GM21447 (cell line): ENCODE data around the gene ATP2B1.

Experiments
- ATAC-seq: cut with Tn5 transposase; IDR thresholded peaks from one replicate; pipeline ENCODE4 v1.9.1; 2021; ENCODE audit not compliant: unreplicated experiment

Gene ATP2B1

DNA sequence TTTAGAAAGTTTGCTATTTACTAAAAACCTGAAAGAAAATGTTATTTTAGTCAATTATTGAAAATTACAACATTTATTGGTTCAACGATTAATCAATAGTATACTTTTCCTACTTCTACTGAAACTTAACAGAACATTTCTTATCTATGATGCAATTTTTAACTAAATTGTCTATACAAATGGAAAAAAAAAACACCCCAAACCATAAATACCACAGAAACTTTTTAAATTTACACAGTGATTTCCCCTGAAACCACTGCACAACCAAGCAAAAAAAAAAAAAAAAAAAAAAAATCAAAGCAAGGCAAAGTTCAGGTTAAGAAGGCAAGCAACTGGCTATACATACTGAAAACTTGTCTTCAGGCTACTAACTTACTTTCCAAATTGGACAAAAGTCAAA lies 110.9 kb downstream of the ATP2B1 start:
- peak; percentile 65 for ATAC-seq

DNA sequence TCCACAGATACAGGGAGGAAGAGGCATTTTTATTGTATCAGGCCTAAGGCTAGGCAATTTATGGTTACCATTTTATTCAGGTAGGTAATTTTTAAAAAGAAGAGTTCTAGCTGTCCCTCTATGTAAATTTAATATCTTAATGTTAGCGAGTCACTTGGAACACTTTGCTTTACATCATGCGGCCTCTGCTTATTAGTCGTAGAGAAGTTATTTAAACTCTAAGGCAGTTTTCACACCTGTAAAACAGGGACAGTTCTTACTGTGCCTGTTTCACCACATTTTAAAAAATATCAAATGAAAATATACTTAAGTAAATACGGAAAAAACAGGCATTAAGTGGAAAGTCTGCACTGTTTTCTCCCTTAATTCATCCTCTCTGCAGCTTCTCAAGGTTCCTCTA lies 111.4 kb downstream of the ATP2B1 start:
- no peak for ATAC-seq

DNA sequence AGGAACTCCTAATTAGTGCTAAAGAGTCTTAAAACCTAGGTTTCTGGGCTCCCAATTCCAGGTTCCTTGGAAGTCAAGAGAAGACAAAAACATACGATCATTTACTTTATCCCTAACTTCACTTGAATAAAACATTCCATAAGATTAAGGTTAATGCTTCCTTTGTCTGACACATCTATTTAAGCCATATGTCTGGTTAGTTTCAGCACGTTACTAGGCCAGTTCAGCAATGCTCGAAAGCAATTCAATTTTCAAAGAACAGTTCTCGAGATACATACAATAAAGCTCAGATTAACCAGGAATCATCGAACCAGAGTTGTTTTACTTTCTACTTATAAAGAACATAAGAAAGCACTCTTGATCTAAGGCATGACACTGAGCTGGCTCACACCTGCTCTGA lies 114.8 kb downstream of the ATP2B1 start:
- ATAC-seq, result no peak

DNA sequence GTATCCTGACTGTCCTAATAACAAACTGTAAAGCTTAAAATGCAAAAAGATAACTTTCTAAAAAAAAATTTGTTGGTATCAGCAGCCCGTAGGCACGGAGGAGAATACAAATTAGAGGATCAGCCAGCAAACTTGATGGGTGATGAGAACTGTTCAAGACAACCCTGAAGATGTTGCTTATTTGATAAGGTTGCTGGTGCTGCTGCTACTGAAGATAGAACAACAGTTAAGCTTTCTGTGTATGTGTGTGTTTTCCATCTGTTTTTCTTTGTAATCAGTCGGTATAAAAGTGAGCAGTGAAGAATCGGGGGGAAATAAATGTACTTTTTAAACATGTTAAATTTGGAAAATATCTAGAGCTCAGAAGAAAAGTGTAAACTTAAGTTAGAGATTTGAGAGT lies 115.4 kb downstream of the ATP2B1 start:
- no peak for ATAC-seq

DNA sequence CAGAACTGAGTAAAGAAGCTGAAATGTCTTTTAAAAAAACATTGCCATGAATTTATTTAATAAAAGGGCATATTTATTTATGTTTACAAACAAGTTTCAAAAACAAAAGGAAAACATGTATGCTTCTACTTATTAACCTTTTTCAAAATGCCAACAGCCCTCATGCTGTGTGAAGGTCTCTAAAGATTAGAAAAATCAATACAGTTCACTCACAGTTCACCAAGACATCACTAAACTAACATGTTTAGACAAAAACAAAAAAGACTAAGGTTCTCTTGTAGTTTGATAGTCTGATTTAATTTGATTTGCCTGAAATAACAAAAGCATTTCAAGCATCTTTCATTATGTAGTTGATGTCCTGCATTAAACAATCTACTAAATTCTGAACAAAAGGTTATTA lies 118.9 kb downstream of the ATP2B1 start:
- no peak for ATAC-seq

DNA sequence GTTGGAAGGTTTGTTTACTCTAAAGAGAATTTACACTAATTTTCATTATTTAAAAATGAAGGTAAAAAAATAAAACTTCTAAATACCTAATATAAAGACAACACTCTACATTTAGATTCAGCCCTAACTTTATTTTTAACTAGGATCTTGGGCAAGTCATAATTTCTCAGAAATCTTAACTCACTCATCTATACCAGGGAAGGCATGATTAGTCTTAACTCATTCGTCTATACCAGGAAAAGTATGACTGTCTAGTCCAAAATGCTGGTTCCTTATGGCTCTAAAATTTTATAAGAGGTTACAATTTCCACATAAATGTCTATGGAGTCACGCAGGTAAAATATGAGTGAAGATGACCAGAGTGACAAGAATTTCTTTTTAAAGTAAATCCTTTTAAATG lies 130.1 kb downstream of the ATP2B1 start:
- ATAC-seq, result no peak

DNA sequence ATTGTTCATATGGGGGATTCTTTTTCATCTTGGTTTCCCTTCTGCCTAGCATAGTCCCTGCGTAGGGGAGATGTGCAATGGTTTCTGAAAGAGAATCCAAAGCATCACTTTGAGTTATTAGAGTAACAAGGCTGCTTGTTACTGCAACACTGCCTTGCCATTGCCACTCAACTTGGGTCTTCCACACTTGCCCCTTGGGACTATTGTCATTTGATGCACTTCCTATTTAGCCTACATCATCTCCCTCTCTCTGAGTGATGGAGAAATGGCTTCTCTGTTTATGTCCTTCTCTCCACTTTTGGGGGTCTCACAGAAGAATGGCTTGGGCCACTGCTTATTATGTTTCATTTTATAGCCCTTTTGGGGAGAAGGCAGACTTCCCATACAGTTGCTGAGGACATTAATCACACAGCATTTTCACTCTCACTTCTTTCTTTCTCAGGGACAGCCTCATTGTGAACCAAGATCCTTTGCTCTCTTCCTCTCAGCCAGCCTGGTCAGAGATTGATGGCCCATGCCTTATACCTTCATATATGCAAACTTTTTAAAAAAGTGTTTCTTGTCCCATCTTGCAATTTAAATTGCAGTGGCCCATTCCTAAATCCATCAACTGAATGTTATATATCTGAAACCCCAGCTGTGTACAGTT lies 131.9 kb downstream of the ATP2B1 start:
- ATAC-seq, result no peak

DNA sequence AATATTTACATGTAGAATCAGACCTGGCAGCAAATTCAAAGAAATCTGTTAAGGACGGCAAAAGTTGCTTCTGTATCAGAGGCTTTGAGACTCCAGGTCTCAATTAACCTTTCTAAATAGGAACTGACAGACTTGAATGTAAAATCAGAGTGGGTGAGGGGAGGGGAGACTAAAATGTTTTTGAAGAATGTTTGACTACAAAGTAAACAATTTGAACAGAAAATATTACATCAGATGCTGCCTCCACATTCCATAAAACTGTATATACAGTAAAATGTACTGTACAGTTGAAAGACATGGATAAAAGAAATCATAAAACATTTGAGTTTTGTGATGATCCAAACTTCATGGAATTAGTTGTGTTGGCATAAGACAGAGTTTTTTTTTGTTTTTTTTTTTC lies 133.3 kb downstream of the ATP2B1 start:
- ATAC-seq, result no peak

DNA sequence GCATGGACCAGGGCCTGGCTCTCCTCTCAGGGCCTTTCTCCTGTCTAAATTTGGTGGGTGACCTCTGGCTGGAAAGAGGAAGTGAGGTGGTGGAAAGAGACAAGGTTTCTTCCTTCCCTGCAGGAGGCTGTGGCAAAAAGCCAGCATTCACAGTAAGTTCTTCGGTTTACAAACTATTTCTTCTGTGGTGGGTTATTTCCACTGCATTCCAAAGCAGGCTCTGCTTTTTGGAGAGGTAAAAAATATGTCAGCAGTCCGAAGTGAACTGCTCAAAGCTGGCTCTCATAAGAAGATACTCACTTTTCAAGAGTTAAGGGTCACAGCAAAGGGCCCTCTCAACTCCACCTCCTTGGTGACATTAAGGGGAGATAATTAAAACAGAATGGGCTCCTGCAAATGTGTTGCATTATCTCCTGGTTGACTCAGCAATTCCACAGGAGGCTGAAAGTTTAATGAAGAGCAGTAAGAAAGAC lies 133.9 kb downstream of the ATP2B1 start:
- no peak for ATAC-seq

DNA sequence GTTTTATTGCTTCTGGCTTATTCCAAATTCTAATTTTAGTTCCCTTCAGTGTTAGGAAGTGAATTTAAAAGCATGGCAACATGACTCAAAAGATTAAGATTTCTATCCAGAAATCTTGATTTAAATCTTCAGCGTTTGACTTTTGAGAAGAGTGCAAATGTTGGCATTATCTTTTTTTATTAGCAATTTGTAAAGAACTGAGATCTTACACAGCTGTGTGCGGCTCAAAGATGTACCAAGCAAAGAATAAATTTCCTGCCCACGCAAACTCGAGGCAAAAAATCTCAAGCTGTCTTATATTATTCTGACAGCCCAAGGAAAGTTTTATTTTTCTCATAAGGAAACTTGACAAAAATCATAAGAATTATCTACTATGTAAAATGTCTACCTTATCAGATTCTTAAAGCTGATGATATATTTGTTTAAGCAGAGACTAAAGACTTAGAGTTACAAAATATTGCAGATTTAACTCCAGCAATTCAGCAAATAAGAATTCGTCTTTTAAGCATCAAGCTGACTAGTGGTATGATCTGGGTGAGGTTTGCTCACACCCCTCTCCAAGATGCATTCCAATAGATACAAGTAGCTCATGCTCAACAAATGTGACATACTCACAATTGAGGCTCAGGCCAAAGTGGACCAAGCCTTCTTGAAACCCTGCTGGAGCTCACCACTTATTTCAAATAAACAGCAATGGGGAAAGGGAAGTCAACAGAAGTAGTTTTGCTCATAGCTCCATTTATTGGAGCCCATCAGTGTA lies 135.4 kb downstream of the ATP2B1 start:
- ATAC-seq, result no peak

DNA sequence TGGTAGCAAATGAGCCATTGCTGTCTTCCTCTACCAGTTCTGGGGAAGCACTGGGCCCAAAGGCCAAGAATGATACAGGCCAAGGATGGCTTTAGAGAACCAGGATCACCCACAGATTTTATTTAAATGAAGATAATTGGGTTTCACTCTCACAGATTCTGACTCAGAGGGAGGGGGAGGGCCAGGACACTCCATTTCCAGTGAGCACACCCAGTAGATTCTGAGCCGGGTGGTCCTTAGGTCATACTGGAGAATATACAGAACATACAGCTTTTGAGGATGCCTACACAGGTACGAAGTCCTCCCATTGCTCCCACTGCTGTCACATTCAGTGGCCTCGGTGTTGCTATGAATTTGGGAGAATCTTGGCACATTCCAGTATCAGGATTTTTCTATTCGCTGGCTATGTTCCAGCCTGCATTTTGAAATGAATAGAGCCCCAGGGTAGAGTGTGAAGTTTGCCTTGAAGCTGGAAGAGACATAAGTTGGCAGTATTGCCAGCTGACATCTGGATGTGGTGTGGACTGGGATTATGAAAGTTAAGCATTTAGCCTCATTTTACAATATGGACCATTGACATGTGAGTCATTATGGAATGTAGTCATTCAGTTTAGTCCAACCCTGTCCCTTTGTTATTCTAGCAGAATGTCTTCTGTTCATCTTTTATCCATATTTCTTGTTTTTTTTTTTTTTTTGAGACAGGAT lies 137.0 kb downstream of the ATP2B1 start:
- no peak for ATAC-seq

DNA sequence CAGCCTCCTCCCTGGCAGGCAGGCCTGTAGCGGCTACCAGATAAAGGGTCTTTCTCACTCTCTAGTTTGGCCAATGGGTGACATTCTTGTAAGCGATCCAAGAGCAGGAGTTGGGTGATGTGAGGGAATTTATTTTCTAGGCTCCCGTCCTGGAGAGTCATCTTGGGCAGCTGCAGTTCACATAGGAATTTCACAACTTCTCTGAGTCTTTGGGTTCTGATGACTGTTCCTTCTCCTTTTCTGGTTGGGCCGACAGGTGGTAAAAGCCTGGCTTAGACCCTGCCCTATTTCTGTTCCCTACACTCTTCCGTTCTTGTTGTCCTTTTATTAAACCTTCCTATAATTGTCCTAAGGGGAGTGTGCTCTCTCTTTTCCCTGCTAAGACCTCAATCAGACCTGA lies 140.2 kb downstream of the ATP2B1 start:
- ATAC-seq, result no peak

DNA sequence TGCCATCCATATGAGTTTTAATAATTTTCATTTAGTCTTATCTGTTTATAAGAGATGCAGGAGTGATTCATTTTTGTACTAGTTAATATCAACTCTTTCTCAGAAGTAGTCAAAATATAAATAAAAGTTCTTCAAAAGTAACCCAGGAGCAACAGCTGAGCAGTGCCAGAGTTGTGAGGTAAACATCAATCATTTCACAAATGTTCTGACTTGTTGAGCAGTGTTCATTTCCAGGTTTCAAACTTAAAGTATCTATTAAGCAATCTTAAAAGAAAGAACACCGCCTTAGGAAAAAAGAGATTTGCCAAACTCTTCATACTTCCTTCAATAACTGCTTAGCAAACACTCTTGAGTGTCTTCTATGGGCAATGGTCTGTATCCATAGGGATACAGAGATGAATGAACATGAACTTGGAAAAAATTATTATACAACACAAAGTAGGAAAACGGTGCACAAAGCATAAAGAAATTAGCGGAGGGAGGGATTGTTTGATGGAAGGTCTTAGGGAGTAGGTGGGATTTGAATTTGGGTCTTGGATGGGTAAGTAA lies 140.9 kb downstream of the ATP2B1 start:
- ATAC-seq, result no peak

DNA sequence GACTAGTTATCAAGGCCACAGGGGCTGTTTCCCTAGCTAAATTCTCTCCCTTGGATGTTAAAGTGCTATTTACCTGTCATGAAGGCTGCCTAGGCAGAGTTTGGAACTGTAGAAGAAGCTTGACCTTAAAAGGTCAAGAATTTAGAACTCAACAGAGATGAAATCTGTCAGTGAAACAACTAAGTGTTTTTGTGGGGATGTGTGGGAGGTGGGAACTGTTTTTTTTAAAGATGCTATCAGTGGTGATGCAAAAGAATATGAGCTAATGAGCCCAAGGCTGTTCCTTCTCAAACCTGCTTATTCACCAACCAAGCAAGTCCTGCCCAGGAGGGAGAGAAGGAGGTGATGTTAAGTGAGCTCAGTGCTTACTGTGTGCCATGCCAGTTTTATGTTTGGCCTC lies 142.0 kb downstream of the ATP2B1 start:
- no peak for ATAC-seq

DNA sequence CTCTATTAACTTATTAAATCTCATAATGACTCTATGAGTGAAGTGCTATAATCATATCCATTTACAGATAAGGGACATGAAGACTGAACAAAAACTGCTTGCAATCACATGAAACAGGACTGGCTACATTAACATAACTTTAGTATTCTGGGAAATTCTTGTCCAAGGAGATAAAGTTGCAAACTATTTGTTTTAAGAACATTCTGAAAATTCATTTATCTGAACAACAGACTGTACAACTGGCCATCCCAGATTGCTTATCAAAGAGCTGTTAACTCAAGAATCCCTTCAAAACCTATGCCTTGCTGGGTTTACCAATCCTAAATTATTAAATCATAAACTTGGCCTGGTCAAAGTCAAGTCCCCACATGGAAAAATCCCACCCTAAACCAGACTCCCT lies 143.6 kb downstream of the ATP2B1 start:
- ATAC-seq, result no peak

DNA sequence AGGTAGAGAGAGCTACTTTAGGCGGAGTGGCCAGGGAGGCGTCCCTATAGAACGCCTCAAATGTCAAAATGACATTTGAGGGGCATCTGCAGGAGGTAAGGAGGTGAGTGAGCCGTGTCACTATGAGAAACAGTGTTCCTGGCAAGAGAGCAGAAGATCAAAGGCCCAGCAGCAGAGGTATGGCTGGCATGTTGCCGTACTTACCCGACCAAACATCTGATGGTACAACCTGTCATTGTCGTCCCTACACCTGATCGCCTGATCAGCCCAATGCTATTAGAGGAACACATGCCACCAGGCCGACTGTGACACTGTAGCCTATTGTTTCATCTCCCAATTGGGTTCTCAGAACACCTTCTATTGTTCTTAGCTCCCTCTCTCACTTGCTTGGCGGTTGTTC lies 148.9 kb downstream of the ATP2B1 start:
- ATAC-seq, result no peak

DNA sequence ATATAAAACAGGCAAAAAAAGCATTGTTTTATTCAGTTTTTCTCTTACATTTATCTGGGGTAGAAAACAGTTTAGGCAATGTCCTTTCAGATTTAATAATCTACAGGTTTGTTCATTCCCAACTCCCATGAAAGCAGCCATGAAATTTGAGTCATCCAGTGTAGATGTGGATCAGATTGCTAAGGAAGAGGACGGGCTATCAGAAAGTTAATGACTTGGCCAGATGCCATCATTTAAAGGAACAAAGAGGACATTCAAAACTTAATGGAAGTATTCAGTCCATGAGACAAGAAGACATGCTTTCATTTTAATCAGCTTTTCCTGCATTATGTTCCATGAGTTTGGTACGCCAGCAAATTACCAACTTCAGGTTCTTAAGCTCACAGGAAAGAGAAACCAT lies 151.7 kb downstream of the ATP2B1 start:
- no peak for ATAC-seq

DNA sequence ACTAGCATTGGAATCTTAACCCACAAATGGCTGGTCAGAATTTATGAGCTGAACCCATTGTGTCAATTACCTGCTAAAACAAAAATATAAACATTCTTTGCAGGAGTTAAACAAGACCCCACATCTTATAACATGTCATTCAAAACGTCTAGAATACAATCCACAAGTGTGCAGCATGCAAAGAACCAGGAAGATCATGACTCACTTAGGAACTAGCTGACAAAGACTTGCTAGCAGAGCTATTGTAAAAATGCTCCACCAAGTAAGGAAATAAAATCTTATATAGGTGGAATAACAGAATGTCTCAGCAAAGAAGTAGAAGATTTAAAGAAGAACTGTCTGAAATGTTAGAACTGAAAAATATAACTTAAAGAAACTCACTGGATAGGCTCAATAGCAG lies 156.3 kb downstream of the ATP2B1 start:
- no peak for ATAC-seq

DNA sequence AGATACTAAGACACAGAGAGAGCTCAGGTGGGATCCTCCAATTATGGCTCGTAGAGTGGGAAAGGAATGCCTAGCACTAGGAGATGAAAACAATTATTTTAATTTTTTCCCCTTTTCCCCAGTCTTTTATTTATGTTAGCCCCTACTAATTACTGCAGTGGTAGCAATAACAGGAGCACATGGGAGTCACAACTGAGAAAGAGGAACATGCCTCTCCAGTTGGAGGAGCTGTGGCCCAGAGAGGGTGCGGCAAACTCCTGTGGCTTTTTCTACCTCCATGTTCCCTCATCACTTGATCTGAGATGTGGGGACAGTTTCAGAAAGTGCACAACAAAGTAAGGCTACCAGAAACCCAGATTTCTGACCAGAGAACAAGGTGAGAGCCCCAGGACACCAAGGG lies 156.9 kb downstream of the ATP2B1 start:
- ATAC-seq, result no peak

DNA sequence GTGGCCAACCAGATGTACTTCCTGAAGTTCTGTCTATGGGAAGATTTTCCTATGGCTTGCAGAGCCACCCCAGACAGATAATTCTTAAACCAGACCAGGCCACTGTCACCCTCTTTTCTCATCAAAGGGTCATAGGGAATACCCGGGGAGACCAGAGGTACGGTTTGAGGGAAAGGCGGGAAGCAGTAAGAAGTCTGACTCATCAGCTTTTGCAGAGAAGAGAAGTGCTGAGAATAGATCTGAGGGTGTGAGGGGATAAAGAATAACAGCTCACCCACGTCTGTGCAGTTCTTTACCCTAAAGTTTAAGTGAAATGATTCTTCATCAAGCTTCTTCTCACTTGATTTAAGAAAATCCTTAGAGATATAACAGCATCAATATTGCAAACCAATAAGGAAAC lies 161.5 kb downstream of the ATP2B1 start:
- ATAC-seq, result no peak

DNA sequence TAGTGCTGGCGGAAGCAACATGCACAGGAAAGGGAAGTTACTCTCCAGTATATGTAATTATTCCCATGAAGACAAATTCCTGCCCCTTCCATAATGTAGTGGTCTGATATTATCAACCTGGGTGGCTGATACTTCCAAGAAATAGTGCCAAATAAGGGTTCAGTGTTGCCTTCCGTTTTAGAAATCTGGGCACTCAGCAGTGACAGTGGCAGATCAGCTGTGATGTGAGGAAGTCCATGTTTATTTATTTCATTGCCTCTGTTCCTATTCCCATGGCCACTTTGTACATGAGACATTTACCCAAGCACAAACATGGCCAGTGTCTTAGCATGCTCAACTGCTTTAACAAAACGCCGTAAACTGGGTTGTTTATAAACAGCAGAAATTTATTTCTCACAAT lies 162.5 kb downstream of the ATP2B1 start:
- no peak for ATAC-seq

DNA sequence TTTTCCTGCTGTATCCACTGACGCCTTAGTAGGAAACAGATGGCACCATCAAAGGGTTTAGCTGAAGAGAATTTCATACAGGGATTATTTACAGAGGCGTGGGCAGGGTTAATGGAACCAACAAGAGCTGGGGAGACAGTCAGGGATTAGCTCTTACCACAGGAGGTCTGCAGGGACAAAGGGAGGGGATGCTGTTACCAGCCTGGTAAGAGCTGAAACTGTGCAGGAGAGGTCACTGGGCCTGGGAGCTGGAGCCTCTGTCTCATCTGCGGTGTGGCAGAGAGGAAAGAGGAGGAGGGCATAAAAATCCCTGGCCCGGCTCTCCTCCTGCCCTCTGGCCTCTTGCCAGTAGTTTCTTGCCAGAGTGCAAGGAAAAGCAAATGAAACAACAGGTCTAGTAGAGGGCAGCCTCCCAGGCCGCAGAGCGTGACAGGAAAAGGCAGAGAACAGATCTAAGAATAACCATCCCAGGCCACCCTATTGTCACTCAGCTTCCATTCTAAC lies 163.9 kb downstream of the ATP2B1 start:
- ATAC-seq, result peak; percentile 50
